Astrocyte (in vitro differentiated cells and primary cell): Measurements from ENCODE around the gene RBPJ. TPM values are rescaled to one million over a fixed set of nuclear protein-coding genes. Genes with fewer than 3 reads are reported as not detected.

ENCODE experiments used
- DNase-seq: peaks from one replicate; pipeline ENCODE4 v3.0.0-alpha.2; 2010; ENCODE audit warnings: low read depth
- FAIRE-seq: peaks from 2 replicates; lab custom pipeline; 2011; peaks lifted over from hg19 to GRCh38; lab: Jason Lieb, UNC
- H2AFZ ChIP-seq: 2 replicates; pipeline ENCODE4 v1.6.0; 2012; ENCODE audit warnings: low read depth, low read length, inconsistent platforms
- H3K27ac ChIP-seq: 2 replicates; pipeline ENCODE4 v1.5.1; 2011; ENCODE audit warnings: low read depth, low read length, inconsistent platforms
- H3K27me3 ChIP-seq: 2 replicates; pipeline ENCODE4 v1.6.0; 2011; ENCODE audit warnings: low read length, inconsistent platforms; ENCODE audit not compliant: insufficient read depth
- H3K36me3 ChIP-seq: 2 replicates; pipeline ENCODE4 v1.5.1; 2011; ENCODE audit warnings: low read length, inconsistent platforms; ENCODE audit not compliant: insufficient read depth
- H3K4me1 ChIP-seq: 2 replicates; pipeline ENCODE4 v1.5.1; 2011; ENCODE audit warnings: low read length, inconsistent platforms; ENCODE audit not compliant: insufficient read depth
- H3K4me2 ChIP-seq: 2 replicates; pipeline ENCODE4 v1.6.0; 2012; ENCODE audit warnings: low read length, inconsistent platforms
- H3K4me3 ChIP-seq: 2 replicates; pipeline ENCODE4 v1.5.1; 2011; ENCODE audit warnings: low read depth, mild to moderate bottlenecking, low read length, inconsistent platforms; ENCODE audit not compliant: insufficient read depth
- H3K79me2 ChIP-seq: 2 replicates; pipeline ENCODE4 v1.6.0; 2012; ENCODE audit warnings: mild to moderate bottlenecking, low read length, inconsistent platforms; ENCODE audit not compliant: insufficient read depth
- H3K9ac ChIP-seq: 2 replicates; pipeline ENCODE4 v1.6.0; 2012; ENCODE audit warnings: mild to moderate bottlenecking, low read length, inconsistent platforms
- H3K9me3 ChIP-seq: 2 replicates; pipeline ENCODE4 v1.5.1; 2012; ENCODE audit warnings: low read depth, mild to moderate bottlenecking, low read length, inconsistent platforms; ENCODE audit not compliant: insufficient read depth
- H4K20me1 ChIP-seq: 2 replicates; pipeline ENCODE4 v1.6.0; 2012; ENCODE audit warnings: low read length, inconsistent platforms; ENCODE audit not compliant: insufficient read depth
- H3K27ac Mint-ChIP-seq: one replicate; pipeline ENCODE4 v1.8.0; 2021; ENCODE audit warnings: mild to moderate bottlenecking, mixed read lengths; ENCODE audit not compliant: unreplicated experiment
- H3K27me3 Mint-ChIP-seq: one replicate; pipeline ENCODE4 v1.8.0; 2021; ENCODE audit warnings: low read depth, mixed read lengths; ENCODE audit not compliant: unreplicated experiment
- H3K36me3 Mint-ChIP-seq: one replicate; pipeline ENCODE4 v1.8.0; 2021; ENCODE audit warnings: low read depth, mixed read lengths; ENCODE audit not compliant: unreplicated experiment
- H3K4me1 Mint-ChIP-seq: one replicate; pipeline ENCODE4 v1.8.0; 2021; ENCODE audit warnings: low read depth, mixed read lengths; ENCODE audit not compliant: unreplicated experiment
- H3K4me3 Mint-ChIP-seq: one replicate; pipeline ENCODE4 v1.8.0; 2021; ENCODE audit warnings: mild to moderate bottlenecking, moderate library complexity, mixed read lengths; ENCODE audit not compliant: unreplicated experiment
- H3K9me3 Mint-ChIP-seq: one replicate; pipeline ENCODE4 v1.8.0; 2021; ENCODE audit warnings: mild to moderate bottlenecking, mixed read lengths; ENCODE audit not compliant: unreplicated experiment
- EZH2 ChIP-seq: IDR thresholded peaks from 2 replicates; pipeline ENCODE4 v1.6.1; 2012; ENCODE audit warnings: mild to moderate bottlenecking, low read length, inconsistent platforms; ENCODE audit not compliant: insufficient read depth
- total RNA-seq: library from RNA; stranded (reverse); gene quantifications from 2 replicates; pipeline ENCODE4 v1.2.1, GENCODE V29; 2021
- TF ChIP-seq, protein P1 (sequence below): IDR thresholded peaks from 2 replicates; pipeline ENCODE4 v1.5.1; 2011; ENCODE audit warnings: low read depth, mild to moderate bottlenecking, inconsistent platforms, low read length, moderate library complexity; ENCODE audit not compliant: insufficient read depth

The RBPJ gene
- total RNA-seq, 1 donor from 2014 or later, result 96.3 TPM

DNA sequence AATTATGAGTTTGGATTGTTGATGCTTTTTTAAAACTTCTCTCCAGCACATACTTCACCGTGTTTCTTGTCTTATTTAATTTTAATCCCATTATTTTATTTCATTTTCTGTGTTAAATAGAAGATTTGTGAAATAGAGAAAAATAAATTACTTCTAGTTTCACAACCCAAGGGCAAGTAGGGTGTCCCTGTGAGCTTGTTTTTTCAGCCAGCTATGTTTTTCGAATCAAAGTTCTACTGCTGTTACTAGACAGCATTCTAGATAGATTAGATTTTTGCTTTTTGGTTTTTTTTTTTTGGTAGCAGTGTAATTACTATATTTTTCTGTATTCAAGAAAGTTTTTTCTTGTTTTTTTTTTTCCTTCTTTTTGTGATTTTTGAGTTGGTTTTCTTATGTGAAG is 59.9 kb downstream of the RBPJ start:
- TF ChIP-seq, protein P1, sequence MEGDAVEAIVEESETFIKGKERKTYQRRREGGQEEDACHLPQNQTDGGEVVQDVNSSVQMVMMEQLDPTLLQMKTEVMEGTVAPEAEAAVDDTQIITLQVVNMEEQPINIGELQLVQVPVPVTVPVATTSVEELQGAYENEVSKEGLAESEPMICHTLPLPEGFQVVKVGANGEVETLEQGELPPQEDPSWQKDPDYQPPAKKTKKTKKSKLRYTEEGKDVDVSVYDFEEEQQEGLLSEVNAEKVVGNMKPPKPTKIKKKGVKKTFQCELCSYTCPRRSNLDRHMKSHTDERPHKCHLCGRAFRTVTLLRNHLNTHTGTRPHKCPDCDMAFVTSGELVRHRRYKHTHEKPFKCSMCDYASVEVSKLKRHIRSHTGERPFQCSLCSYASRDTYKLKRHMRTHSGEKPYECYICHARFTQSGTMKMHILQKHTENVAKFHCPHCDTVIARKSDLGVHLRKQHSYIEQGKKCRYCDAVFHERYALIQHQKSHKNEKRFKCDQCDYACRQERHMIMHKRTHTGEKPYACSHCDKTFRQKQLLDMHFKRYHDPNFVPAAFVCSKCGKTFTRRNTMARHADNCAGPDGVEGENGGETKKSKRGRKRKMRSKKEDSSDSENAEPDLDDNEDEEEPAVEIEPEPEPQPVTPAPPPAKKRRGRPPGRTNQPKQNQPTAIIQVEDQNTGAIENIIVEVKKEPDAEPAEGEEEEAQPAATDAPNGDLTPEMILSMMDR, result no peak
- no peak for TF ChIP-seq EZH2
- Histone ChIP-seq H3K4me3 (no peak overlapping the region), H3K79me2 (peaks cover 94% of the 10 kb centered on the region), H3K4me1 (no peaks in the 10 kb centered on the region), H3K9ac (no peak overlapping the region), H3K27me3 (no peaks in the 10 kb centered on the region), H3K27ac (no peak overlapping the region), H3K4me2 (no peak overlapping the region), H4K20me1 (peaks cover 77% of the 10 kb centered on the region), H3K9me3 (no peaks in the 10 kb centered on the region), H3K36me3 (no peaks in the 10 kb centered on the region), H2AFZ (no peak overlapping the region)
- FAIRE-seq (no peak), DNase-seq (no peak)
- Mint-ChIP-seq H3K27ac (no peak overlapping the region), H3K4me1 (peaks cover 6% of the 10 kb centered on the region), H3K36me3 (no peaks in the 10 kb centered on the region), H3K27me3 (no peaks in the 10 kb centered on the region), H3K4me3 (no peak overlapping the region), H3K9me3 (no peaks in the 10 kb centered on the region)

DNA sequence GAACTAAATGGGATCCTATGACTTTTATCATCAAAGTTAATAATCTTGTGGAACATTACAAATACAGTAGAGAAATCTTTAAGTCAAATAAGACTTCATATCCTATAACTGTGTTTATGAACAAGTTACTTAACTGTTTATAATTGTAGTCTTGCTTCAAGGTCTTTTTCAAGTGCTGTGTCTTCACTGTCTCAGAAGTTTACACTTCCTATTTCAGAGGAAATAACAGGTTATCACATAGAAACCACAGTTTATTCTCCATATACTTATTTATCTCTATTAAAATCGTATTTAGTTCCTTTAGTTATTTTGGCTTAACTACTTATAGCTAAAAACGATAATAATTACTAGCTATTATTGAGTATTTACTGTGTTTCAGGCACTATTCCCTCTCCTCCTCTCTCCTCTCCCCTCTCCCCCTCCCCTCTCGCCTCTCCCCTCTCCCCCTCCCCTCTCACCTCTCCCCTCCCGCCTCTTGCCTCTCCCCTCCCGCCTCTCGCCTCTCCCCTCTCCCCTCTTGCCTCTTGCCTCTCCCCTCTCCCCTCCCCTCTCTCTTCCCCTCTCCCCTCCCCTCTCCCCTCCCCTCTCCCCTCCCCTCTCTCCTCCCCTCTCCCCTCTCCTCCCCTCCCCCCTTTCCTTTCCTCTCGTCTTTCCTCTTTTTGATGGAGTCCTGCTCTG is 63.7 kb downstream of the RBPJ start:
- TF ChIP-seq, protein P1, result no peak
- TF ChIP-seq EZH2, result no peak
- H3K27ac Mint-ChIP-seq, result no peak overlapping the region

DNA sequence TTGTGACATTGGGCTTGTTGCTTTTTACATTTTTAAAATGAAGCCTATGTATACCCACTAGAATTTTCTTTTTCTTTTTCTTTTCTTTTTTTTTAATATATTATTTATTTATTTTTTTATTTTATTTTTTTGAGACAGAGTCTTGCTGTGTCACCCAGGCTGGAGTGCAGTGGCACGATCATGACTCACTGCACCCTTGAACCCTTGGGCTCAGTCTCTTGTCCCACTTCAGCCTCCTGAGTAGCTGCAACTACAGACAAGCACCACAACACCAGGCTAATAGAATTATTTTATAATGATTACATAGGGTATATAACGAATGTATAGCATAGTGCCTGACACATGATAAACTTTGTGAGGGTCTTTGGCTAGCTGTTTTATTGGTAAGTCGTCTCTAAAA is 64.9 kb downstream of the RBPJ start:
- Histone ChIP-seq H2AFZ (no peak overlapping the region), H4K20me1 (peaks cover 37% of the 10 kb centered on the region), H3K9ac (no peak overlapping the region), H3K9me3 (no peaks in the 10 kb centered on the region), H3K27ac (no peak overlapping the region), H3K79me2 (peaks cover 58% of the 10 kb centered on the region), H3K36me3 (peaks cover 7% of the 10 kb centered on the region), H3K4me2 (no peak overlapping the region), H3K4me3 (no peak overlapping the region), H3K27me3 (no peaks in the 10 kb centered on the region), H3K4me1 (no peaks in the 10 kb centered on the region)
- no peak overlapping the region for H3K27ac Mint-ChIP-seq
- H3K4me1 Mint-ChIP-seq, result peaks cover 2% of the 10 kb centered on the region
- FAIRE-seq, result no peak
- no peaks in the 10 kb centered on the region for H3K27me3 Mint-ChIP-seq
- DNase-seq, result no peak
- H3K9me3 Mint-ChIP-seq, result peaks cover 5% of the 10 kb centered on the region
- TF ChIP-seq, protein P1, result no peak
- TF ChIP-seq EZH2, result no peak
- peaks cover 25% of the 10 kb centered on the region for H3K36me3 Mint-ChIP-seq
- no peak overlapping the region for H3K4me3 Mint-ChIP-seq

More for the DNA sequence above, 63.7 kb downstream of the RBPJ start:
- Mint-ChIP-seq H3K4me1 (peaks cover 2% of the 10 kb centered on the region), H3K27me3 (no peaks in the 10 kb centered on the region), H3K4me3 (no peak overlapping the region), H3K9me3 (peaks cover 5% of the 10 kb centered on the region), H3K36me3 (peaks cover 20% of the 10 kb centered on the region)
- Histone ChIP-seq H3K9ac (no peak overlapping the region), H3K27me3 (no peaks in the 10 kb centered on the region), H3K4me1 (no peaks in the 10 kb centered on the region), H4K20me1 (peaks cover 46% of the 10 kb centered on the region), H3K79me2 (peaks cover 70% of the 10 kb centered on the region), H2AFZ (no peak overlapping the region), H3K4me3 (no peak overlapping the region), H3K36me3 (peaks cover 7% of the 10 kb centered on the region), H3K4me2 (no peak overlapping the region), H3K9me3 (no peaks in the 10 kb centered on the region), H3K27ac (no peak overlapping the region)
- FAIRE-seq (no peak), DNase-seq (no peak)
